Measurements from ENCODE around the gene ZNF235.

DNA sequence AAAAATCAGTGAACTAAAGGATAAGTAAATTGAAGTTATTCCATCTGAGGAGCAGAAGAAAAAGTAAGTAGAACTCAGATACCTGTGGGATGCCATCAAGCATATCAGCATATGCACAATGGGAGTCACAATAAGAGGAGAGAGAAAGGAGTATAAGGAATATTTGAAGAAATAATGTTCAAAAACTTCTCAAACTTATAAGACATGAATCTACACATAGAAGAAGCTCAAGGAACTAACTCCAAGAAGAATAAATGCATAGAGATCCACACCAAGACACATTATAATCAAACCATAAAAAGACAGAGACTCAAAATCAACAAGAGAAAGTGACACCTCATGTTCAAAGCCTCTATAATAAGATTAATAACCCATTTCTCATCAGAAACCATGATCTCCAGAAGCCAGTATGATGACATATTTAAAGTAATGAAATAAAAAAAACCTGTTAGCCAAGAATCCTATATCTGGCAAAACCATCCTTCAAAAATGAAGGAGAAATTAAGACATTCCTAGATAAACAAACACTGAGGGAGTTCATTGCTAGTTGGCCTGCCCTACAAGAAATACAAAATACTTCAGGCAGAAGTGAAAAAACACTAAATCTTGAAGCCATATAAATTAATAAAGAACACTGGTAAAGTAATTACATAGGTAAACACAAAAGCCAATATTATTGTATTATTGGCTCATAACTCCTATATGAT is 49.0 kb downstream of the ZNF235 start:
- no peak for TF ChIP-seq SIN3A (conservative IDR thresholded peaks at IDR 0.05 in 1 of 2, IDR thresholded peaks at IDR 0.05 in 1 of 2; ENCODE audit: low read depth in 1 of 2, low read length in 2 of 2)
- TF ChIP-seq, protein P1, sequence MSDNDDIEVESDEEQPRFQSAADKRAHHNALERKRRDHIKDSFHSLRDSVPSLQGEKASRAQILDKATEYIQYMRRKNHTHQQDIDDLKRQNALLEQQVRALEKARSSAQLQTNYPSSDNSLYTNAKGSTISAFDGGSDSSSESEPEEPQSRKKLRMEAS (IDR thresholded peaks at IDR 0.05): no peak
- TF ChIP-seq, protein P2, sequence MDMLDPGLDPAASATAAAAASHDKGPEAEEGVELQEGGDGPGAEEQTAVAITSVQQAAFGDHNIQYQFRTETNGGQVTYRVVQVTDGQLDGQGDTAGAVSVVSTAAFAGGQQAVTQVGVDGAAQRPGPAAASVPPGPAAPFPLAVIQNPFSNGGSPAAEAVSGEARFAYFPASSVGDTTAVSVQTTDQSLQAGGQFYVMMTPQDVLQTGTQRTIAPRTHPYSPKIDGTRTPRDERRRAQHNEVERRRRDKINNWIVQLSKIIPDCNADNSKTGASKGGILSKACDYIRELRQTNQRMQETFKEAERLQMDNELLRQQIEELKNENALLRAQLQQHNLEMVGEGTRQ (IDR thresholded peaks at IDR 0.05; ENCODE audit: low read length): no peak
- TF ChIP-seq TCF12 (IDR thresholded peaks at IDR 0.05; ENCODE audit: low read depth, low read length): no peak
- no peak for TF ChIP-seq PHF8 (conservative IDR thresholded peaks at IDR 0.05; ENCODE audit: low read depth, low read length)
- TF ChIP-seq, protein P3, sequence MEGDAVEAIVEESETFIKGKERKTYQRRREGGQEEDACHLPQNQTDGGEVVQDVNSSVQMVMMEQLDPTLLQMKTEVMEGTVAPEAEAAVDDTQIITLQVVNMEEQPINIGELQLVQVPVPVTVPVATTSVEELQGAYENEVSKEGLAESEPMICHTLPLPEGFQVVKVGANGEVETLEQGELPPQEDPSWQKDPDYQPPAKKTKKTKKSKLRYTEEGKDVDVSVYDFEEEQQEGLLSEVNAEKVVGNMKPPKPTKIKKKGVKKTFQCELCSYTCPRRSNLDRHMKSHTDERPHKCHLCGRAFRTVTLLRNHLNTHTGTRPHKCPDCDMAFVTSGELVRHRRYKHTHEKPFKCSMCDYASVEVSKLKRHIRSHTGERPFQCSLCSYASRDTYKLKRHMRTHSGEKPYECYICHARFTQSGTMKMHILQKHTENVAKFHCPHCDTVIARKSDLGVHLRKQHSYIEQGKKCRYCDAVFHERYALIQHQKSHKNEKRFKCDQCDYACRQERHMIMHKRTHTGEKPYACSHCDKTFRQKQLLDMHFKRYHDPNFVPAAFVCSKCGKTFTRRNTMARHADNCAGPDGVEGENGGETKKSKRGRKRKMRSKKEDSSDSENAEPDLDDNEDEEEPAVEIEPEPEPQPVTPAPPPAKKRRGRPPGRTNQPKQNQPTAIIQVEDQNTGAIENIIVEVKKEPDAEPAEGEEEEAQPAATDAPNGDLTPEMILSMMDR (IDR thresholded peaks at IDR 0.05; ENCODE audit: control extremely low read depth in 1 of 3, insufficient read depth in 1 of 3, low read depth in 1 of 3, low read length in 3 of 3): no peak
- no peak for TF ChIP-seq POLR2A (IDR thresholded peaks at IDR 0.05; ENCODE audit: control extremely low read depth in 1 of 2, low read depth in 2 of 2, low read length in 2 of 2)
- no peak for TF ChIP-seq KDM1A (IDR thresholded peaks at IDR 0.05; ENCODE audit: borderline replicate concordance, low read length)
- no peak for TF ChIP-seq POLR2AphosphoS5 (IDR thresholded peaks at IDR 0.05; ENCODE audit: low read depth, low read length)
